OCI-LY3 (cell line): ENCODE measurements around the gene SPTBN4.

Source experiments
- H2AFZ ChIP-seq: fragments of 200-600, 300-600 bp; shearing (Covaris generic); 2 replicates; pipeline ENCODE4 v1.6.0; 2014; ENCODE audit warnings: antibody characterized with exemption, low read depth, low read length
- H3K27ac ChIP-seq: fragments of 200-600, 300-600 bp; sonication (generic); 2 replicates; pipeline ENCODE4 v1.5.1; 2014; ENCODE audit warnings: mild to moderate bottlenecking, low read length, moderate library complexity, mixed read lengths
- H3K27me3 ChIP-seq: fragments of 200-600, 300-600 bp; sonication (generic); 2 replicates; pipeline ENCODE4 v1.6.1; 2014; ENCODE audit warnings: low read depth, low read length, mixed read lengths
- H3K36me3 ChIP-seq: fragments of 200-600, 300-600 bp; sonication (generic); replicated peaks from 2 replicates; pipeline ENCODE3; 2014; ENCODE audit warnings: low read depth, low read length, mixed read lengths
- H3K4me1 ChIP-seq: fragments of 300-600, 200-600 bp; sonication (generic); 2 replicates; pipeline ENCODE4 v1.6.1; 2014; ENCODE audit warnings: low read length, mixed read lengths
- H3K4me2 ChIP-seq: fragments of 200-600, 300-600 bp; sonication (generic); 2 replicates; pipeline ENCODE4 v1.6.1; 2014; ENCODE audit warnings: low read length, mixed read lengths
- H3K4me3 ChIP-seq: fragments of 300-600, 200-600 bp; sonication (generic); 2 replicates; pipeline ENCODE4 v1.5.1; 2014; ENCODE audit warnings: antibody characterized with exemption, mild to moderate bottlenecking, low read length, moderate library complexity
- H3K79me2 ChIP-seq: fragments of 300-600, 200-600 bp; shearing (Covaris generic); 2 replicates; pipeline ENCODE4 v1.6.1; 2014; ENCODE audit warnings: mild to moderate bottlenecking, low read length, mixed read lengths
- H3K9ac ChIP-seq: fragments of 300-600, 200-600 bp; shearing (Covaris generic); 2 replicates; pipeline ENCODE4 v1.6.0; 2014; ENCODE audit warnings: mild to moderate bottlenecking, low read length, moderate library complexity
- H3K9me3 ChIP-seq: fragments of 200-600, 300-600 bp; shearing (Covaris generic); 2 replicates; pipeline ENCODE4 v1.6.1; 2014; ENCODE audit warnings: low read length, mixed read lengths; ENCODE audit not compliant: insufficient read depth
- H4K20me1 ChIP-seq: fragments of 200-600, 300-600 bp; sonication (generic); 2 replicates; pipeline ENCODE4 v1.6.1; 2016; ENCODE audit warnings: low read length, mixed read lengths; ENCODE audit not compliant: insufficient read depth
- CTCF ChIP-seq: fragments of 200-600, 300-600 bp; sonication (generic); IDR thresholded peaks from 2 replicates; pipeline ENCODE4 v1.5.1; 2014; ENCODE audit warnings: antibody characterized with exemption, low read length, low read depth
- EZH2phosphoT487 ChIP-seq: fragments of 200-600 bp; shearing (Covaris generic); IDR thresholded peaks from 2 replicates; pipeline ENCODE4 v1.6.1; 2018; ENCODE audit warnings: antibody characterized with exemption, mixed run types, low read depth

Gene SPTBN4

GRCh38 chr19:40581531-40581930, 114.7 kb downstream of the SPTBN4 start:
- no peak for TF ChIP-seq EZH2phosphoT487
- TF ChIP-seq CTCF = no peak
- peaks cover 6% of the 10 kb centered on the region for H3K4me1 ChIP-seq
- H3K79me2 ChIP-seq = peaks cover 11% of the 10 kb centered on the region
- no peaks in the 10 kb centered on the region for H3K27me3 ChIP-seq
- H4K20me1 ChIP-seq = no peaks in the 10 kb centered on the region
- no peak overlapping the region for H3K4me3 ChIP-seq
- no peaks in the 10 kb centered on the region for H3K9me3 ChIP-seq
- no peak overlapping the region for H3K27ac ChIP-seq
- H2AFZ ChIP-seq = no peak overlapping the region
- H3K36me3 ChIP-seq = peaks cover 22% of the 10 kb centered on the region
- no peak overlapping the region for H3K4me2 ChIP-seq
- no peak overlapping the region for H3K9ac ChIP-seq

GRCh38 chr19:40582467-40582866, 115.7 kb downstream of the SPTBN4 start:
- Histone ChIP-seq H3K9ac (no peak overlapping the region), H2AFZ (no peak overlapping the region), H3K4me2 (no peak overlapping the region), H3K9me3 (no peaks in the 10 kb centered on the region), H3K4me1 (peaks cover 3% of the 10 kb centered on the region), H3K27me3 (no peaks in the 10 kb centered on the region), H3K27ac (no peak overlapping the region), H4K20me1 (no peaks in the 10 kb centered on the region), H3K79me2 (peaks cover 6% of the 10 kb centered on the region), H3K36me3 (peaks cover 27% of the 10 kb centered on the region), H3K4me3 (no peak overlapping the region)
- no peak for TF ChIP-seq CTCF
- no peak for TF ChIP-seq EZH2phosphoT487

- 0 out of 2 replicates have a peak, but pooled peaks cover 4% of the 10 kb centered on the region for H4K20me1 ChIP-seq
- no peak overlapping the region for H2AFZ ChIP-seq
- TF ChIP-seq CTCF (no peak), EZH2phosphoT487 (no peak)
- H3K27me3 ChIP-seq = no peaks in the 10 kb centered on the region
- H3K4me3 ChIP-seq = no peak overlapping the region
- H3K27ac ChIP-seq = no peak overlapping the region
- peaks cover 23% of the 10 kb centered on the region for H3K36me3 ChIP-seq
- no peak overlapping the region for H3K9ac ChIP-seq
- H3K79me2 ChIP-seq = no peaks in the 10 kb centered on the region
- no peaks in the 10 kb centered on the region for H3K4me1 ChIP-seq
- H3K4me2 ChIP-seq = no peak overlapping the region
- H3K9me3 ChIP-seq = no peaks in the 10 kb centered on the region
These were observed 116.5 kb downstream of the SPTBN4 start for GRCh38 chr19:40583283-40583682.

GRCh38 chr19:40584007-40584406, 117.2 kb downstream of the SPTBN4 start:
- Histone ChIP-seq H2AFZ (no peak overlapping the region), H3K27me3 (no peaks in the 10 kb centered on the region), H3K36me3 (peaks cover 25% of the 10 kb centered on the region), H4K20me1 (0 out of 2 replicates have a peak, but pooled peaks cover 4% of the 10 kb centered on the region), H3K9me3 (no peaks in the 10 kb centered on the region), H3K4me3 (no peak overlapping the region), H3K79me2 (no peaks in the 10 kb centered on the region), H3K27ac (no peak overlapping the region), H3K9ac (no peak overlapping the region), H3K4me1 (no peaks in the 10 kb centered on the region), H3K4me2 (no peak overlapping the region)
- TF ChIP-seq CTCF = peak; percentile 22
- TF ChIP-seq EZH2phosphoT487 = no peak
